GM19324 (cell line): Measurements from ENCODE around the gene CDK7.
"Not testable (repeated sequence)": the region's sequence is repeated elsewhere in the genome, so short reads cannot be mapped to it uniquely, and the experiment has no call there.

ENCODE experiments used
- ATAC-seq: cut with Tn5 transposase; IDR thresholded peaks from one replicate; pipeline ENCODE4 v1.9.1; 2021; ENCODE audit warnings: mild to moderate bottlenecking, moderate library complexity; ENCODE audit not compliant: unreplicated experiment, low FRiP score

CDK7 gene

GRCh38 chr5:69234457-69235268 is at the start of gene CDK7:
Gene CDK7, plus strand, starts transcription at chr5:69234886. Its CDS starts 90 bp downstream, at chr5:69234976.
- peak; percentile 100 for ATAC-seq

- ATAC-seq = no peak
Observed at GRCh38 chr5:69187342-69187741, 47.3 kb upstream of the CDK7 start.

GRCh38 chr5:69188811-69189161 is 45.9 kb upstream of the CDK7 start:
- ATAC-seq = no peak

GRCh38 chr5:69189162-69190086 is 45.3 kb upstream of the CDK7 start, which contains the start of gene CENPH:
Gene CENPH, plus strand, starts transcription at chr5:69189583. Its CDS starts 52 bp downstream, at chr5:69189635.
- peak; percentile 95 for ATAC-seq

GRCh38 chr5:69202497-69202896 is 32.2 kb upstream of the CDK7 start:
- ATAC-seq = no peak

- no peak for ATAC-seq
Observed at GRCh38 chr5:69206528-69207190, 28.0 kb upstream of the CDK7 start.

GRCh38 chr5:69209602-69210001 is 25.1 kb upstream of the CDK7 start:
- no peak for ATAC-seq

- no peak for ATAC-seq
Observed at GRCh38 chr5:69211200-69211599, 23.5 kb upstream of the CDK7 start.

GRCh38 chr5:69212022-69212421 is 22.7 kb upstream of the CDK7 start:
- ATAC-seq = no peak

GRCh38 chr5:69213513-69214215 is 21.0 kb upstream of the CDK7 start:
- ATAC-seq = no peak

GRCh38 chr5:69217151-69217511 is 17.6 kb upstream of the CDK7 start:
- ATAC-seq = no peak

- ATAC-seq = peak; percentile 96
Observed at GRCh38 chr5:69217548-69218526, 16.8 kb upstream of the CDK7 start.

GRCh38 chr5:69219939-69220338 is 14.7 kb upstream of the CDK7 start:
- no peak for ATAC-seq

GRCh38 chr5:69220371-69220770 is 14.3 kb upstream of the CDK7 start:
- not testable (repeated sequence) for ATAC-seq

- not testable (repeated sequence) for ATAC-seq
Observed at GRCh38 chr5:69220833-69221232, 13.9 kb upstream of the CDK7 start.

GRCh38 chr5:69224520-69224919 is 10.2 kb upstream of the CDK7 start:
- ATAC-seq = no peak

- ATAC-seq = no peak
Observed at GRCh38 chr5:69225860-69226259, 8.8 kb upstream of the CDK7 start.

GRCh38 chr5:69230181-69230580 is 4.5 kb upstream of the CDK7 start:
- no peak for ATAC-seq

- ATAC-seq = no peak
Observed at GRCh38 chr5:69231281-69231680, 3.4 kb upstream of the CDK7 start.
